COLO668 (cell line): ENCODE measurements around the gene CEP164.

ENCODE experiments used
- DNase-seq: peaks from one replicate; lab custom pipeline; 2025; ENCODE audit not compliant: unreplicated experiment; lab: John Stamatoyannopoulos, UW

CEP164 gene

DNA sequence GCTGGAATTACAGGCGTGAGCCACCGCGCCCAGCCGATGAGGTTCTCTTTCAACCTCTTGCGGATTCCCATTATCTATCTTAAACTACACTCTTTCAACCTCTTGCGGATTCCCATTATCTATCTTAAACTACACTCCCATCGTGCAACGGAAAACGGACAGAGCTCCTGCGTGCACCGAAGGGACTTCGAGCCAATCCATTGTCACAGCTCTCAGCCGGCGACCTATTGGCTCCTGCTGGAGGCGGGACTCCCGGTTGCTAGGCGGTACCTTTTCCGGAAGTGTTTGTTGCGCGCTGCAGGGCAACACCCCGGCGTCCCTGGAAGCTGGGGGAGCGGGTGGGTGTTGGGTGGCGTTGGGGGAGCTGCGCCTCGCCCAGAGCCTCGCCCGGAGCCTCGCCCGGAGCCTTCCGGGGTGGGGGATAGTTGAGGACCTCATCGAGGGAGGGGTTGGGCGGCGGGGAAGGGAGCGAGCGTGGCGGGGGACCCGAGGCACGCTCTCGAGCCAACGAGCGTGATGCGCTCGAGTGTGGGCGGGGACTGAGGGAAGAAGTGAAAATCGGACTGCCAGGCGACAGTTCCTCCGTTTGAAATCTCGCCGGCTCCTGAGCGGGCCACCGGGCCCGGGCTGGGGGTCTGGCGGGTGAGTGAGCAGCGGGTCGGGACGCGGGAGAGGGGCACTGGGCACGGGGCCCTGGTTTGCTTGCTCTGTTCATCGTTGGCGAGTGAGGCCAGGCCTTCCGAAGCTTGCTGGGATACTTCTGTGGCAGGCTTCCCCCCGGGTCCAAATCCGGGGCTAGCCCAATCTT, at the start of gene CEP164:
TSS of gene CEP164 (plus strand) at position 288 of the 808 bp plus-strand sequence. CDS start 10,733 bp downstream, outside the sequence.
- peak; percentile 95 for DNase-seq

DNA sequence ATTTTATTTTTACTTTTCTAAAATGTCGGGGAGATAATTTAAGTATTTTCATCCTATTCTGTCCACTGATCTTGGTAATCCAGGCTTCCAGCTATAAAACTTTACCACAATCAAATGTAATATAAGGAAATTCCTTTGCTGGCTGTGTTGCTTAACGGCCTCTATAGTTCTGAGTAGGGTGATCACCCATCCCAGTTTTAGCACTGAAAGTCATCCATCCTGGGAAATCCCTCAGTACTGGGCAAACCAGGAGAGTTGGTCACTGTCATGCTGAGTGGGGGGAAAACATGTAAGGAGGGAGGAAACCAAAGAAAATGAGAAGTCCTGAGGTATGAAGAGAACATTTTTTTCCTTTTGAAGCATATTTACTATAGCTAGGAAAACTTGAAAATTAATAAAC, 49.3 kb upstream of the CEP164 start:
- no peak for DNase-seq

DNA sequence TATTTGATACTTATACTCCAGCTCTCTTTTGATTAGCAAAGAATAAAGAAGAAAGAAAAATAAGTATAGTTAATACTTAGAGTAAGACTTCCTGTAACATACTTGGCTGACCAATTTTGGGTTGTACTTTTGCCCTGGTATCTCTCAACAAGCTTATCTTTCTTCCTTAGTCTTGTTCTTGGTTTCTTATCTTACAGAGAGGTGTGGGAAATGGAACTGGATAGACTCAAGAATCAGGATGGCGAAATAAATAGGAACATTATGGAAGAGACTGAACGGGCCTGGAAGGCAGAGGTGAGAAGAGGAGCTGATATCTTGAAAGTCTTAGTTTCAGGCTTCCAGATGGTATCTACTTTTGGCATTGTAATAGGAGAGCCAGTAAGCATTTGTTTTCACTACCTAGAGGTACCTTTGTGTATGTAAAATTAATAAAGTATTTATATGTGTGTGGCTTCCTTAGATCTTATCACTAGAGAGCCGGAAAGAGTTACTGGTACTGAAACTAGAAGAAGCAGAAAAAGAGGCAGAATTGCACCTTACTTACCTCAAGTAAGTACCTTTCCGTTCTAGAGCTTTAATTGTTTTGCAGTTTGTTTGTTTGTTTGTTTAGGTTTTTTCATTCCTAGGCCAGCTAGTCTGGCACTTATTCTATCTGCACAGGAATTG, 47.8 kb upstream of the CEP164 start:
- no peak for DNase-seq

DNA sequence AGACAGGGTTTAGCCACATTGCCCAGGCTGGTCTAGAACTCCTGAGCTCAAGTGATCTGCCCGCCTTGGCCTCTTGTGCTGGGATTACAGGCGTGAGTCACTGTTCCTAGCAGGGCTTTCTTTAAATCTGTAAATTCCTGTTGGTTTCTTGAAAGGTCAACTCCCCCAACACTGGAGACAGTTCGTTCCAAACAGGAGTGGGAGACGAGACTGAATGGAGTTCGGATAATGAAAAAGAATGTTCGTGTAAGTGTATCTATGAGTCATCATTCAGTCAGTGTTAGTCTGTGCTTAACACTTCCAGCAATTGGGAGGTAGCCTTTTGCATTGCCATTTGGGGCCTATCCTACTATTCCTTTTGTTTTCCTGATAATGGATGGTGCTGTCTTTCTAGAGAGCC, 46.5 kb upstream of the CEP164 start:
- DNase-seq = no peak

DNA sequence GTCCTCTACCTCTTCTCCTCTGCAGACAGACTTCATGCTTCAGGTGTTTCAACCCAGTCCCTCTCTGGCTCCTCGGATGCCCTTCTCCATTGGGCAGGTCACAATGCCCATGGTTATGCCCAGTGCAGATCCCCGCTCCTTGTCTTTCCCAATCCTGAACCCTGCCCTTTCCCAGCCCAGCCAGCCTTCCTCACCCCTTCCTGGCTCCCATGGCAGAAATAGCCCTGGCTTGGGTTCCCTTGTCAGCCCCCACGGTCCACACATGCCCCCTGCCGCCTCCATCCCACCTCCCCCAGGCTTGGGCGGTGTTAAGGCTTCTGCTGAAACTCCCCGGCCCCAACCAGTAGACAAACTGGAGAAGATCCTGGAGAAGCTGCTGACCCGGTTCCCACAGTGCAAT, 45.8 kb upstream of the CEP164 start:
- no peak for DNase-seq

DNA sequence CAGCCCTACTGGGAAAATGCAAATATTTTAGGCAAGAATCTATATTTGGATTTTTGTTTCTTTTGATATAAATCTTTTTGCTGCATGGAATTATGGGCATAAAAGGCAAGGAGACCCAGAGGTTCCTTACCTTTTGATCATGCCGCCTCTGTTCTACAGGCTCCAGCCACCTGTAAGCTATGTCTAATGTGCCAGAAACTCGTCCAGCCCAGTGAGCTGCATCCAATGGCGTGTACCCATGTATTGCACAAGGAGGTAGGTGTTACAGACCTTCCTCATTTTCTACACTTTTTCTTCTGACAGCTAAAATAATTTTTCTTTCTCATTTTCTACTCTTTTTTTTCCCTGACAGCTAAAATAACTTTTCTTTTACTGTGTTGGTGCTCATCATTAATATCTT, 44.7 kb upstream of the CEP164 start:
- no peak for DNase-seq

DNA sequence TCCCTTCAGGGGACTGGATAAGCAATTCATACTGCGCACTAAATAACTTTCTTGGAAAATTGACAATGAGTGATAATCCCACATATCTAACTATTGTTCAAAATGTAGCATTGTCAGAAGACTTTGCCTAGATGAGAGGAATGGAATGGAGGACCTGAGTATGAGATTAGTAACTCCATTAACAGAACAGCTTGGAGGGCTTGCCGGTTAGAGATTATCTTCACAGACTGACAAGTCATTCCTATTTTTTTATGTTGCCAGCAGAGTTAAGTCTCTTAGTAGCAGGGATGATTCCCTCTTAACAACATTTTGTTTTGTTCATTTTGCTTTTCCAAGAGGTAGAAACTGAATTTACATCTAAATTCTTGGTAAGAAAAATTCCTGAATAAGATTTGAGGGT, 43.6 kb upstream of the CEP164 start:
- DNase-seq = no peak

DNA sequence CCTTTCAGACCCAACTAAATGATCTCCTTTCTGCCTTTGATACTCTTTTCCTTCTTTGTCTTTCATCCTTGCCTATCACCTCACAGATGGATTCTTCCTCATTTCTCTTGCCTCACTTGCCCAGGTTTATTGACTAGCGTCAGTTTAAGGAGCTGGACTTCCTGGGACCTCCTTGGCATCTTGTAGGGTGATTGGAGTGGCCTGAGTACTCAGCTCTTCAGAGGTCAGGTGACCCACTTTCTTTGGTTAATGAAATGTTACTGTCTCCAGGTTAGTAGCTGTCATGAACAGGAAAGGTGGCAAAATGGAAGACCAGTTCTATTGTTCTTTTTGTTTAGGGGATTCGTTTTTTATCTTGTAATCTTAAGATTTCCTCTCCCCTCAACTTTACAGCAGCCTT, 41.1 kb upstream of the CEP164 start:
- DNase-seq = no peak

DNA sequence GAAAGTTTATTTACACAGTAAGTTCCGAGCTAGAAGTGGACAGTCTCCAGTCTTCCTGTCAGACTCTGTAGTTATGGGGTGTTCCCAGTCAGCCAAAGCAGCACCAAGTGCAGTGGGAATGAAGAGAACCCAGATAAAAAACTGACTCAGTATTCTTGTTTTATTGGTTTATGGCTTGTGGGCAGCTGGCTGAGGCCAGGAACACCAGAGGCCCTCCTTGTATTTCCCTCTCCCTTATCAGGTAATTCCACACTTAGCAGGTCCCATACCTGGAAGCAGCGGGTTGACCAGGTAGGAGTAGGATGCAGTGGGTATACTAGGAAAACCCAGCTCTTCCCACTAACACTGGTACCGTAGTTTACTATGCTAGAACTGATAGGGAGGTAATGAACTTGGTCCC, 40.0 kb upstream of the CEP164 start:
- no peak for DNase-seq

DNA sequence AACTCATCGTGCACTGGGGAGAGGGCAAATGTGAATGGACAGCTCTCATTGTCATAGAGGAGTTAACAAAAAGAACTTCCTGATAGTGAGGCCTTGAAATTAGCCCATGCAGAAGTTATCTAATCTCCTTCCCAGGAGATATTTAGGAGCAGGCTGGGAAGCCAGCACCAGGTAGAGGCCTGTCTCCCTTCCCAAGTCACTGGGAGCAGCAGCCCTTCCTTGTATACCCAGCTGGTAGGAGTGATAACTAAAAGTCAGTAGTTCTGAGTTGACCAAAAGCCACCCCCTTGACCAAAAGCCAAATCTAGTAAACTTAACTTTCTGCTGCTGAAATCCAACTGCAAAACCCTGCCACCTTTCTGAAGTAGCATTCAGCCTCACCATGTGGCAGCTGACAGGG, 37.9 kb upstream of the CEP164 start:
- DNase-seq = no peak

DNA sequence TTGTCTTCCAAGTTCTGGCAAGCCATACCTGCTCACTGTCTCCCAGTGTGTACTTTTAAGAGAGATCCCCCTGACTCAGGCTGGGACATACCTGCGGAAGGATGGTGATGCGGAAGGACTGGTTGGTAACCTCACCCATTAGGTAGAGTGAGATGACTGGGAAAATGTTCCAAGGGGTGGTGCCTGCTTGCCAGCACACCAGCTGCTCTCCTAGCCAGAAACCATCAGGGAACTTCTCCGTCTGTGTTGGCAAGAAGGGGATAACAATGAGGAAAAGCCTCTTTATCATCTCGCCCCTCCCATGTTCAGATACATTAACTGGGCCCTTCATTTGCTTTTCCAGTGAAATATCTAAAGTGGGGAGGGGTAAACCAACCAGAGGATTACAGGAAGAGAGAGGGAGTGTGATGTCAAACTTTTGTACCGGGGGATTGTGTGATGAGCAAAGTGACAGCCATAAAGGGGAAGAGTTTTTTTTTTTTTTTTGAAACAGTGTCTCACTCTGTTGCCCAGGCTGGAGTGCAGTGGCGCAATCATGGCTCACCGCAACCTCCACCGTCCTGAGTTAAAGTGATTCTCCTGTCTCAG, 36.8 kb upstream of the CEP164 start, which contains the start of gene BACE1-AS:
TSS of gene BACE1-AS (plus strand) at position 538 of the 588 bp plus-strand sequence.
- no peak for DNase-seq

DNA sequence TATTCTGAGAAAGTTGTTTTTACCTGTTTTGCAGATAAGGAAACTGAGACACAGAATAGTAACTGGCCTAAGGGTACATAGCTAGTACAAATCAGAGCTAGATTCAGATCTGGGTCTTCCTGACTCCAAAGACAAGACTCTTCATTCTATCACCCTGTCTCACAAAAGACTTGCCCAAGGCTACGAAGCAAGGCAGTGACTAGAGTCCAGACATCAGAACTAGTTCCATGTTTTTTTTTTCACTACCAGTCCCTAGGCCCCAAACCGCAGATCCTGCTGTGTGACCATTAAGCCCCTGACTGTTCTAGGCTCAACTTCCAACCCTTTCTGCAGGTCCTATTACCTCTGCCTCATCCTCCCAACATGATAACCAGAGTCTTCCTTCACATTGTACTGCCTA, 35.0 kb upstream of the CEP164 start:
- DNase-seq = no peak

DNA sequence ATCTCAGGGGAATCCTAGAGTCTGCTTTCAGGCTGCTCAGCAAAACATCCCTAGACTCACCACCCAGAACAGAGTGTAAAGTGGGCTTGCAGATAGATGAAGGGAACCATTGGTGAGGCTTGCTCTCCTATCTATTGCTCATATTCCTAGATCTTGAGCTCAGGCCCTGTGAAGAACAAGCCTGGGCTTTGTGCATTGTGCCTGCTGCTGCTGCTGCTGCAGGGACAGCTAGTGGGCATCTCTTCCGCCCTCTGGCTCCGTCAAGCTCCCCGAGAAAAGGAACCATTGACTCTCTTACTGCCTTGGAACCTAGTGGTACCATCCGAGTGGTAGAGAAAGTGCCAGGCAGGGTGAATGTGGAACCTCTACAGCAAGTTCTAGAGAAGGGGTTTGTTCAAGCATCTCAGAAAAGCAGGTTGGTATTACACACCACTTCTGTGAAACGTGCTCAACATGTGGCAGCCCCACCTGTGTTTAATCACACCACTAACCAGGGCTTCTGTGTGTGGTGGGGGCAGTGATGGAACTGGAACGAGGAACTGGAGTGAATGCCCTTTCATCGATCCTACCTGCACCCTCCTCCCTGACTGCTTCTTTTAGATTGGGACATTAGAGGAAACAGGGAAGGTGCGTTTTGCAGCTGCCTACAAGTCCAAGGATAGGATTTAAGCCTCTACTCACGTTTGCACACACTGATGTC, 32.1 kb upstream of the CEP164 start:
- DNase-seq = no peak

DNA sequence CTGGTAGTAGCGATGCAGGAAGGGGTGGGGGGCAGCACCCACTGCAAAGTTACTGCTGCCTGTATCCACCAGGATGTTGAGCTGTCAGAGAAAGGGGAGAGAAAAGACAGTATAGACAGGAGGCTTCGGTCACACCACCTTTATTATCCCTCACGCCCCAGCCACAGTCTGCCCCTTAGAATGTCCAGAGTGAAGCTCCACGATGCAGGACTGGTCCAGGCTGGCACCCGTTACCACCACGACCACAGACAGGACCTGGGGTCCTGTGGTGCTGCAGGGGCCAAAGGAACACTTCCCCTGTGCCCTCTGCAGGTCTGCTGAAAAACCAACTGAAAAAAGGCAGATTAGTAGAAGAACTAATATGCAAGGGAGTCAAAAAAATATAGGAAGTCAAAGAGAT, 30.8 kb upstream of the CEP164 start:
- DNase-seq = no peak

DNA sequence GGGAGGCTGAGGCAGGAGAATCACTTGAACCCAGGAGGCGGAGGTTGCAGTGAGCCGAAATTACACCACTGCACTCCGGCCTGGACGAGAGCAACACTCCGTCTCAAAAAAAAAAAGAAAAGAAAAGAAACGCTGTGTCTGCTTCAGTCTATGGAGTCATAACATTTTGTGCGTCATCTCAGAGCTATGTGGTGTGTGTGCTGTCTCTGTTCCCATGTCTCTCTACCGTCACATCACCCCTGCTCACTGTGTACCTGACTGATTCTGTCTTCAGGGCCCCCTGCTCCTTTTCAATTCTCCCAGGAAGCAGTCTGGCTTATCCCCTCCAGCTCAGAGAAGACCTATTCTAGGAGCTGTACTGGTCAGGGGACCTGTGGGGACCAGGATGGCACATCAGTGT, 29.5 kb upstream of the CEP164 start:
- DNase-seq = no peak

DNA sequence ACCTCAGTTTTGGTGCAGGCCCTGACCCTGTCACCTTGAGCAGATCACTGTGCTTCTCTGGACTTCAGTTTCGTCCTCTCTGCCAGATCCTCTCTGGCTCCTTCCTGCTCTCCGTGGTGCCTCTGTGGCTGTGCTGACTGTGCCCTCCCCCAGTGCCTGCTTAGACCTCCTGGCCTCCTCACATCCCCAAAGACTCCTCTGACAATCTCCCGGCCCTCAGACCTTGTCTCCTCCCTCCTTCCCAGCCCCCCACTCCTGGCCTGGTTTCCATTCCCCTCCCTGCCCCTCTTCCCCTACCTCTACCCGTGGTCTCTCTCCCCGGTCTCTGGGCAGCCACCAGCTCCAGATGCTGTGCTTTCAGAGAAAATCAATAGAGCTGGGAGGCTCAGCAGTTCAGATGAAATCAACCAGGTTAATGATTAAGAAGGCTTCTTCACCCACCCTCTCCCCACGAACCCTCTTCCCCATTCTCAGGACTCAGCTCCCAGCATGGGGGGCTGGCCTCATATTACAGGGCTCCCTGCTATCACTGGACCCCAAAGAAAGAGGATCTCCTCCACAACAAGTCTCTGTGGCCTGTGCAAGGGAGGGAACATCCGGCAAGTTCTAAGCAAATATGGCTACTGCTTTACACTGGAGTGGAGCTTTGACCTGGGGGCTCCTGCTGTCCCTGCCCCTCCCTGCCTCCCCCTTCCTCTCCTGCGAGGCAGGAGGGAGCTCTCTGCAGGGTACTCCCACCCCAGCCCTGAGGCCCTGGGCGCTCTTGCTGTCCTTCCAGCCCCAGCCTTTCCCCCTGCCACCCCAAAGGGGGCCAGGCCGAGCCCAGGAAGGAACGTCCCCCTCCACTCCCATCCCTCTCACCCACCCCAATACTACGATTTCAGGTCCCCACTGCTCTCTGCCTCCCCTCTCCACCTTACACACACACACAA, 28.0 kb upstream of the CEP164 start:
- peak; percentile 83 for DNase-seq

DNA sequence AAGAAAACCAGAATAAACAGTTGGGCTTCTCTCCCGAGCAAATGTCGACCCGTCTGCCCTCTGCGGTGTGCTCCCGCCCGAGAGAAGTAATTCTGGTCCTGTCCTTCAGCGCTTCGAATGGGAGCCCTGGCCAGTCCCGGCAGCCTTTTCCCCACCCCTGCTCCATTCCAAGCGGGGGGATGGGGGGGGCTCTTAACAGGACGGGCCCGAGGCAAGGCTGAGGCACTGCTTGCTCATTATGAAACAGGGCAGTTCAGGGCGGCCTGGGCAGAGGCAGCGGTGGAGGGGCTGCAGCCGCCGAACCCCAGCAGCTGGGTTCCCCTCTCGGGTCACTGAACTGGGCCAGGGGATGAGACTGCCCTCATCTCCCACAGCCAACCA, 27.4 kb upstream of the CEP164 start:
- peak; percentile 75 for DNase-seq

DNA sequence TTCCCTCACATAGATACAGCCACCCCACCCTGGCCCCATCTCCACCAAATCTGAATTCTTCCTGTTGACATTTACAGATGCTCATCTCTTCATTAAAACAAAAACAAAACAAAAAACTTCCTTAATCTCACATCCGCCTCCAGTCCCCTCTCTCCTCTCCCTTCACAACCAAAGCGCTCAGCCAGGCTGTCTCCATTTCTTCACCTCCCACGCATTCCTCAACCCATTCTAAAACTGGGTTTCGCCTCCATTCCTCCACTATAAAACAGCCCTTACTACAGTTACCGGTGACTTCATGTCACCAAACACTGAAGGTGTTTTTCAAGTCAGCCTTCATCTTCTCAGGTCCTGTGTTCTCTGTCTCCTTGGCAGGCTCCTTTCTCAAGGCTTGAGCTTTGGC, 26.9 kb upstream of the CEP164 start:
- DNase-seq = no peak

DNA sequence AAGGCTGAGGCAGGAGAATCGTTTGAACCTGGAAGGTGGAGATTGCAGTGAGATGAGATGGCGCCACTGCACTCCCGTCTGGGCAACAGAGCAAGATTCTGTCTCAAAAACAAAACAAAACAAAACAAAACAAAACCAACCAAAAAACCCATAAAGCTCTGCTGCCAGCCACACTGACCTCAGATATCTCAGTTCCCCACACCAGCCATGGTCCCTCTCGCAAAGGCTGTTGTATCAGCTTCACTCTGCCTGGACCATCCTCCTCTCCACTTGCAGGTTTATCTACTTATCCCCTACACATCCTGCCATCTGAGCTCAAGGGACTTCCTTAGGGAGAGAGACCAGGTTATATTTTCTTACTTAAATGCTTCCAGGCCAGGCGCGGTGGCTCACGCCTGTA, 25.4 kb upstream of the CEP164 start:
- no peak for DNase-seq

DNA sequence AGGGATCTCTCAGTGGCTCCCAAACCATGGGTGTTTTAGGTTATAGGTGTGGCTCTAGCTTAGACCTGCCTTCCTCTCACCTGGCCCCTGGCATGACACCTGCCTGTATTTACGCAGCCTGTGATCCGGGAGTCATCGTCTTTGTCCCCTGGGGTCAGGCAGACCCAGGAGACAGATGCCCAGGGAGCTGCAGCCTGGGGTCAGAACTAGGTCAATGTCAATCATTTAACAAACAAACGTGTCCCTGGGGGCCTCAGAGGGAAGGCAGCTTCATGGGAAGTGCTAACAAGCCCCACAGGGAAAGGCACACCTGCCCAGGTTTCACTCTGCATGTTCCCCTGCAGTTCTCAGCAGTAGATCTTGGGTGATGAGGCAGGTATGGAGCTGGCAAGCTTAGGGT, 24.6 kb upstream of the CEP164 start:
- DNase-seq = peak; percentile 84
